CD14-positive monocyte (primary cell): ENCODE measurements around the gene GLI3. TPM values are rescaled to one million over a fixed set of nuclear protein-coding genes. Genes with fewer than 3 reads are reported as not detected.

ENCODE experiments used
- DNase-seq, 3 donors: peaks; one replicate each; pipeline ENCODE4 v3.0.0-alpha.2; 2011 to 2022
- H2AFZ ChIP-seq: 2 replicates; pipeline ENCODE4 v1.6.0; 2012; ENCODE audit warnings: mild to moderate bottlenecking, low read depth, low read length, inconsistent platforms; ENCODE audit not compliant: insufficient read depth, poor library complexity, severe bottlenecking
- H3K27ac ChIP-seq, 2 donors: 1 replicate in 1 of 2; 2 replicates in 1 of 2; pipeline ENCODE4 v1.5.1; 2012 to 2013; ENCODE audit warnings: low read length in 2 of 2, control low read depth in 1 of 2, inconsistent platforms in 1 of 2, low read depth in 1 of 2, mild to moderate bottlenecking in 1 of 2
- H3K27me3 ChIP-seq, 2 donors: one replicate each; pipeline versions ENCODE4 v1.6.0 to v1.6.1; 2011 to 2013; ENCODE audit warnings: low read length in 2 of 2; ENCODE audit not compliant: control insufficient read depth in 2 of 2, insufficient read depth in 2 of 2
- H3K36me3 ChIP-seq, 2 donors: replicated peaks in 1 of 2; 1 replicate in 1 of 2; 2 replicates in 1 of 2; pipeline versions ENCODE4 v1.5.1 to v1.6.1; 2012 to 2013; ENCODE audit warnings: low read length in 2 of 2, control low read depth in 1 of 2, inconsistent platforms in 1 of 2, mild to moderate bottlenecking in 1 of 2; ENCODE audit not compliant: insufficient read depth in 2 of 2, control insufficient read depth in 1 of 2
- H3K4me1 ChIP-seq, 2 donors: 1 replicate in 1 of 2; 2 replicates in 1 of 2; pipeline versions ENCODE4 v1.5.1 to v1.6.1; 2012 to 2013; ENCODE audit warnings: low read length in 2 of 2, control low read depth in 1 of 2, inconsistent platforms in 1 of 2, mild to moderate bottlenecking in 1 of 2, moderate library complexity in 1 of 2; ENCODE audit not compliant: insufficient read depth in 2 of 2, control insufficient read depth in 1 of 2
- H3K4me2 ChIP-seq: replicated peaks from 2 replicates; pipeline ENCODE3; 2012; ENCODE audit warnings: low read length, moderate library complexity, mild to moderate bottlenecking; ENCODE audit not compliant: poor library complexity, severe bottlenecking; ENCODE audit errors: extremely low read depth
- H3K4me3 ChIP-seq, 3 experiments: fragments of 200-600 bp in 1 of 3; sonication (generic) in 1 of 3; replicated peaks in 1 of 3; 1 replicate in 2 of 3; 2 replicates in 1 of 3; pipeline ENCODE4 v1.5.1; 2011 to 2013; ENCODE audit warnings: low read length in 3 of 3, mild to moderate bottlenecking in 3 of 3, control low read depth in 2 of 3, low read depth in 2 of 3, inconsistent platforms in 1 of 3, moderate library complexity in 1 of 3
- H3K79me2 ChIP-seq: 2 replicates; pipeline ENCODE4 v1.6.0; 2012; ENCODE audit warnings: mild to moderate bottlenecking, control low read depth, inconsistent platforms, low read length, moderate library complexity; ENCODE audit not compliant: insufficient read depth
- H3K9ac ChIP-seq: 2 replicates; pipeline ENCODE4 v1.6.0; 2017; ENCODE audit warnings: low read length, mild to moderate bottlenecking; ENCODE audit not compliant: insufficient read depth, poor library complexity, severe bottlenecking
- H3K9me3 ChIP-seq, 2 donors: replicated peaks in 1 of 2; 1 replicate in 1 of 2; 2 replicates in 1 of 2; pipeline versions ENCODE4 v1.5.1 to v1.6.1; 2012 to 2013; ENCODE audit warnings: low read length in 2 of 2, control low read depth in 1 of 2; ENCODE audit not compliant: control insufficient read depth in 1 of 2, insufficient read depth in 1 of 2
- H4K20me1 ChIP-seq: 2 replicates; pipeline ENCODE4 v1.6.0; 2012; ENCODE audit warnings: mild to moderate bottlenecking, low read length, control low read depth, moderate library complexity; ENCODE audit not compliant: insufficient read depth
- H3K27ac Mint-ChIP-seq, 7 donors: one replicate each; pipeline ENCODE4 v1.8.0; 2020; ENCODE audit warnings: mild to moderate bottlenecking in 7 of 7, mixed read lengths in 7 of 7, moderate library complexity in 6 of 7, inconsistent platforms in 2 of 7
- H3K27me3 Mint-ChIP-seq, 3 donors: one replicate each; pipeline ENCODE4 v1.8.0; 2021 to 2022; ENCODE audit warnings: low read depth in 3 of 3, mild to moderate bottlenecking in 3 of 3, mixed read lengths in 3 of 3, moderate library complexity in 3 of 3, inconsistent platforms in 1 of 3
- H3K36me3 Mint-ChIP-seq, 2 donors: one replicate each; pipeline ENCODE4 v1.8.0; 2020; ENCODE audit warnings: mixed read lengths in 2 of 2, inconsistent platforms in 1 of 2, mild to moderate bottlenecking in 1 of 2
- H3K4me1 Mint-ChIP-seq: one replicate; pipeline ENCODE4 v1.8.0; 2020; ENCODE audit warnings: mild to moderate bottlenecking, mixed read lengths
- H3K4me3 Mint-ChIP-seq, 2 donors: one replicate each; pipeline ENCODE4 v1.8.0; 2020; ENCODE audit warnings: mild to moderate bottlenecking in 2 of 2, mixed read lengths in 2 of 2, moderate library complexity in 1 of 2
- H3K9me3 Mint-ChIP-seq, 7 donors: one replicate each; pipeline ENCODE4 v1.8.0; 2020 to 2022; ENCODE audit warnings: mixed read lengths in 7 of 7, mild to moderate bottlenecking in 6 of 7, moderate library complexity in 6 of 7, inconsistent platforms in 2 of 7
- WGBS: methylation state at CpG from one replicate; pipeline ENCODE4 v1.1.5; 2013; ENCODE audit warnings: missing lambda C conversion rate; ENCODE audit not compliant: insufficient coverage; 5-methylcytosine and 5-hydroxymethylcytosine counted together
- intact Hi-C, 2 donors: fragments of 100-400 bp; cut with micrococcal nuclease; formaldehyde crosslinking; loops; one replicate each; pipeline versions ENCODE4 v1.15.0 to v1.15.1; 2023
- polyA plus RNA-seq, 3 donors: library from polyadenylated mRNA; depleted of rRNA in 1 of 3; unstranded in 2 of 3; stranded (reverse) in 1 of 3; fragments of 300-500 nt in 2 of 3; fragments of >200 nt in 1 of 3; fragmentation: Illumina TruSeq in 2 of 3; gene quantifications; 1 replicate in 2 of 3; 2 replicates in 1 of 3; pipeline ENCODE4 v1.2.3, GENCODE V29; 2012 to 2021
- TF ChIP-seq, protein P1 (sequence below): fragments of 200-600 bp; IDR thresholded peaks from one replicate; pipeline ENCODE4 v1.8.0; 2022; ENCODE audit warnings: antibody characterized with exemption, mild to moderate bottlenecking

GLI3 gene
- polyA plus RNA-seq, 3 donors: not detected

DNA sequence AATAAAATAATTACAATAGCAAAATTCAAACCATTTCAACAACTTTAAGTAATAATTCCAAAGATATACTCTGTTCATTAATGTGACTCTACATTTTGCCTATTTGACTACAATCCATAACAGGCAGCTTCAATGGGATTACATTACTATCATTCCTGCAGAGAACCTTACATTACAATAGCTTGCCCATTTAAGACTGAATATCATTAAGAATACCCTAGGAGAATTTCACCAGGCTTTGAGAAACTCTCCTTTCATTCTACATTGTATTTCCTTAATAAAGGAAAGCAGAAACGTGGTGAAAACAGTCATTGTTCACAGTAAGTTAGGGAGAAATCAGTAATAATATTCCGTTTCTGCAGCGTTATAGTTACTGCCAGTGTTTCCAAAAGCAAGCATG, 209.5 kb downstream of the GLI3 start:
- WGBS: 93% methylated on average over 2 of the region's 3 CpGs
- Mint-ChIP-seq H3K4me1 (no peaks in the 10 kb centered on the region), H3K4me3 (no peak overlapping the region), H3K9me3 (no peaks in the 10 kb centered on the region), H3K27ac (no peak overlapping the region), H3K27me3 (peaks cover 1 to 4% (median 4%) of the 10 kb centered on the region in 3 donors), H3K36me3 (no peaks in the 10 kb centered on the region)
- H3K36me3 ChIP-seq: no peaks in the 10 kb centered on the region
- no peak overlapping the region for H3K4me3 ChIP-seq
- no peaks in the 10 kb centered on the region for H4K20me1 ChIP-seq
- no peak for DNase-seq
- H3K4me1 ChIP-seq: no peaks in the 10 kb centered on the region
- intact Hi-C loops: no loop called here
- H3K4me2 ChIP-seq: no peak overlapping the region
- no peak overlapping the region for H2AFZ ChIP-seq
- H3K27ac ChIP-seq: no peak overlapping the region
- TF ChIP-seq, protein P1, sequence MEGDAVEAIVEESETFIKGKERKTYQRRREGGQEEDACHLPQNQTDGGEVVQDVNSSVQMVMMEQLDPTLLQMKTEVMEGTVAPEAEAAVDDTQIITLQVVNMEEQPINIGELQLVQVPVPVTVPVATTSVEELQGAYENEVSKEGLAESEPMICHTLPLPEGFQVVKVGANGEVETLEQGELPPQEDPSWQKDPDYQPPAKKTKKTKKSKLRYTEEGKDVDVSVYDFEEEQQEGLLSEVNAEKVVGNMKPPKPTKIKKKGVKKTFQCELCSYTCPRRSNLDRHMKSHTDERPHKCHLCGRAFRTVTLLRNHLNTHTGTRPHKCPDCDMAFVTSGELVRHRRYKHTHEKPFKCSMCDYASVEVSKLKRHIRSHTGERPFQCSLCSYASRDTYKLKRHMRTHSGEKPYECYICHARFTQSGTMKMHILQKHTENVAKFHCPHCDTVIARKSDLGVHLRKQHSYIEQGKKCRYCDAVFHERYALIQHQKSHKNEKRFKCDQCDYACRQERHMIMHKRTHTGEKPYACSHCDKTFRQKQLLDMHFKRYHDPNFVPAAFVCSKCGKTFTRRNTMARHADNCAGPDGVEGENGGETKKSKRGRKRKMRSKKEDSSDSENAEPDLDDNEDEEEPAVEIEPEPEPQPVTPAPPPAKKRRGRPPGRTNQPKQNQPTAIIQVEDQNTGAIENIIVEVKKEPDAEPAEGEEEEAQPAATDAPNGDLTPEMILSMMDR: no peak
- no peaks in the 10 kb centered on the region for H3K79me2 ChIP-seq
- no peak overlapping the region for H3K9ac ChIP-seq
- H3K27me3 ChIP-seq: no peaks in the 10 kb centered on the region
- no peaks in the 10 kb centered on the region for H3K9me3 ChIP-seq

DNA sequence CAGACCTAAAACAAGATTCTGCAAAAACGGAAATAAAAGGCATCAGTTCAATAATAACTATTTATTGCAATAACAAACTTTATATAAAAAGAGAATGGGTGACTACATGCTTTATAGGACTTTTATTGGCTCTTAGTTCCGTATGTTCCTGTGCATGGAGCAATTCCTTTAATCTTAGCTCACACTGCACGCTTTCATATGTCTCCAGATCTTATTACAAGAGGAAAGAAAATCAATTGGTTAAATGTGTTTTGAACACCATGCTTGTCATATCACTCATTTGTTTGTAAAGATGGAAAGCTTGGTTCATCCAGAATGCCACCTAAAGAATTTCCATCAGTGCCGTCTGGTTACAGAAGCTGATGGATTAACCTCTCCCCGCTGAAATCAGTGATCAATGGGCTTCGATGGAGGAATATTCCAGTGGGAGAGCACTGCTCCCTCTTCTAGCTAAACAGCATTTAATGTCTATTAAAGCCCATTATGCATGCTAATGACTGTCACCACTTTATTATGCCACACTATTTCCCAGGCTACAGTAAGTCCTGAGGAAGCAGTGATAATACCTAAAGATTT, 210.3 kb downstream of the GLI3 start:
- Histone ChIP-seq H3K27me3 (no peaks in the 10 kb centered on the region), H2AFZ (no peak overlapping the region), H3K79me2 (no peaks in the 10 kb centered on the region), H3K9me3 (no peaks in the 10 kb centered on the region), H3K9ac (no peak overlapping the region), H3K27ac (no peak overlapping the region), H3K4me1 (no peaks in the 10 kb centered on the region), H3K36me3 (no peaks in the 10 kb centered on the region), H3K4me2 (no peak overlapping the region), H3K4me3 (no peak overlapping the region), H4K20me1 (no peaks in the 10 kb centered on the region)
- Mint-ChIP-seq H3K27ac (no peak overlapping the region), H3K36me3 (no peaks in the 10 kb centered on the region), H3K27me3 (peaks cover 1 to 8% (median 4%) of the 10 kb centered on the region in 3 donors), H3K9me3 (no peaks in the 10 kb centered on the region), H3K4me1 (no peaks in the 10 kb centered on the region), H3K4me3 (no peak overlapping the region)
- intact Hi-C loops: no loop called here
- DNase-seq: no peak
- TF ChIP-seq, protein P1: no peak
- 100% methylated on average over 3 of the region's 6 CpGs for WGBS
